HG02973 (cell line): ENCODE results near the gene FBXL7.

Experiments
- ATAC-seq: cut with Tn5 transposase; IDR thresholded peaks from one replicate; pipeline ENCODE4 v1.9.1; 2021; ENCODE audit warnings: moderate library complexity; ENCODE audit not compliant: unreplicated experiment

The FBXL7 gene

DNA sequence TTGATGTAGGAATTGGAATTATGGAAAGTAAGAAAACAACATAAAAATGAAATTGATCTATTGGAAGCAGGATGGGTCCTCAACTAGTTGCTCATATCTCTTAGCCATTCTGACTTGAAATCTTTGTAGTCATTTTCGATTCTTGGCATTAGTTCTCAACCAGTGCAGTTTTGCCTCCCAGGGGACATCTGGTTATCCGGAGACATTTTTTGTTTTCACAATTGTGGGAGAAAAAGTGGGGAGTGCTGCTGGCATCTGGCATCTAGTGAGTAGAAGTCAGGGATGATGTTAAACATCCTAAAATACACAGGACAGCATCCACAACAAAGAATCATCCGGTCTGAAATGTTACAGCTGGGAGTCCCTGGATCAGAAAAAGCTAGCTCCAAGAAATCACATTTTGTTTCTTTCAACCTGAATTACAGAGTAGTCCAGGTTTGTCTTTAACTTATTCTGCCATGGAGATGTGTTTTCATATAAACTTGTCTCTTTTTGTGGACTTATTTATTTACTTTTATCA lies 74.9 kb downstream of the FBXL7 start:
- ATAC-seq: no peak

GRCh38 chr5:15575666-15576065 lies 75.7 kb downstream of the FBXL7 start:
- no peak for ATAC-seq

DNA sequence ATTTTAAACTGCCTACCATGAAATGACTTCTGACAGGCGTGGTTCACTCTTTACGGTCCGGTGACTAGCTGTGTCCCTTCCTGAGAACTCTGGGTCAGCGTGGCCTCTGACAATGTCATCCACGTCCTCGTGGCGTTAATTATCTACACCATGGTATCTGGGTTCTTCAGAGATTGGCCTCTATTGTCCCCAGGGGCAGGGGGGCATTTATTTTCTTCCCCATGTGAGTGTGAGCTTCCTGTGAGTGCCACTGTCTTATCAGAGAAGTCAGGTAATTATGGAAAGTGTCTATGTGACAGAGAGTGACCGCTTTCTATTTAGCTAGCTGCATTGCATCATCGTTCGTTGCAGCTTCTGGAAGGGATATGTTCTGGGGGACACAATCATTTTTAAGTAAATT lies 77.2 kb downstream of the FBXL7 start:
- ATAC-seq: no peak

DNA sequence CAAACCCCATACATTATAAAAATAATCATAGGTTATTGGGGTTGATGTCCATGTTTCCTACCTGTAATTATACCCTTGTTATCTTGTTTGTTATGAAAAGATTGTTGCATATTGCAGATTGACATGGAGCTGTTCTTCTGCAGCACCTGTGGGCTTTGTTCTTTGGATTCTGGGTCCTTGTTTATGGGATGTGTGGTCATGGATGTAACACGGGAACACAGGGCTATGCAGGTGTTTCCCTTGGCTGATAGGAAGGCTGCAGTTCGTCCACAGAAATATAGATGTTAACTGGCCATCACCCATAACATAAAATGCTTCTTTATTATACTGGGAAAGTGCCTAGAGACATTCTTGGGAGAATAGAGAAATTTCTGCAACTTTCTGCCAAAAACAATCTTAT lies 77.9 kb downstream of the FBXL7 start:
- no peak for ATAC-seq

DNA sequence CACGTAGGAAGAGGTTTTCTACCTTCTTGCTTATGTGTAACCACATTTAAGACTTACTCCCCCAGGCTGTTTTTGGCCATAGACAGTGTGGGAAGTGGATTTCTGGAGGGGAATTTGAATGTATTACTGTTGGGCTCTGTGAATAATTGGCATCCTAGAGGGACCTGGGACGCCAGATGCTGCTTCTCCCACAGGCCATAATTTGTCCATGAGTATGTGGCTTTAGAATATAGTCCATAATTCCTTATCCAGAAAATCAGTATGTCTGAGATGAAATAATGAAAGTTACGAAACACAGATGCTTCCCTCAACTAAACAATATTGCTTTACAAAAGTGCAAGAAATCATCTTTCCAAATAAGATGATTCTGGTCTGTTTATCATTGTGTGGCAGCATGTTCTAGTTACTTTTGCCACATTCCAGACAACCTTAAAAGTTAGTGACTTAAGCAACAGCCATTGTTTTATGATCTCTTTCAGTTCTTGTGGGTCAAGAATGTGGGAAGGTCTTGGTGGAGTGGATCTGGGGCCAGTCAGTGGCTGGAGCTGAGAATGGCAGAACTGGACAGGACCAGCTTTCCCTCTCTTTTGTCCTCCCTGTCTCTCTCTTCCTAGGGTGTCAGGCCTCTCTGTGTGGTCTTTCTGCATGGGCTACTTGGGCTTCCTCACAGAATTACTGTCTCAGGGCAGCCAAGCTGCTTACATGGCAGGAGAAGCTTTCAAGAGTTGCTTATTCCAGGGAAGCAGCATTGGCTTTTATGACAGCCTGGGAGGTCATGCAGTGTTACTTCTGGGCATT lies 79.4 kb downstream of the FBXL7 start:
- ATAC-seq: no peak

DNA sequence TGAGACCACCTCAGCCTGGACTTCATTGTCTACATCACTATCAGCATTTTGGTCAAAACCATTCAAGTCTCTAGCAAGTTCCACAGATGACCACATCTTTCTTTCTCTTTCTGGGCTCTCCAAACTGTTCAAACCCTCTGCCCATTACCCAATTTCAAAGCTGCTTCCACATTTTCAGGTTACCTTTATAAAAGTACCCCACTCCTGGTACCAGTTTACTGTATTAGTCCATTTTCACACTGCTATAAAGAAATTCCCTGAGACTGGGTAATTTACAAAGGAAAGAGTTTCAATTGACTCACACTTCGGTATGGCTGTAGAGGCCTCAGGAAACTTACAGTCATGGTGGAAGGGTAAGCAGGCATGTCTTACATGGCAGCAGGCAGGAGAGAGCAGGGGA lies 84.5 kb downstream of the FBXL7 start:
- no peak for ATAC-seq

GRCh38 chr5:15585128-15585527 lies 85.1 kb downstream of the FBXL7 start:
- ATAC-seq: no peak

GRCh38 chr5:15585841-15586591 lies 86.0 kb downstream of the FBXL7 start:
- ATAC-seq: no peak

DNA sequence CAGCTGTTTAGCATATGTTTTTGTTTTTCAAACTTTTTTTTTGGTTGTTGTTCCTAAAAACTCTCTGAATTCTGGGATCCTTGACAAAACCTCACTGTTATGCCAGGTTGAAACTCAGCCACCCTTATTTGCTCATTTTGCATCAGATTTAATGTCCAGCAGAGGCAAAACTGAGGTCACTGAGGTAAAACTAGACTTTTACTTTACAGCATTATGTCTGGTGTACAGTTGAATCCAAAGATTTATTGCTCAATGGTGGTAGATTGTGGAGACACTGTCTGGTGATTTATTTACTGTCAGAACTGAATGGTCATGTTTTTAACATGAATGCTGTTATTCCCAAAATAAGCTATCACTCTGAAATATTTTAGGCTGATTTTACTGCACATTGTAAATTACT lies 87.9 kb downstream of the FBXL7 start:
- no peak for ATAC-seq

- ATAC-seq: no peak
Measured at GRCh38 chr5:15592728-15593127, 92.7 kb downstream of the FBXL7 start.

DNA sequence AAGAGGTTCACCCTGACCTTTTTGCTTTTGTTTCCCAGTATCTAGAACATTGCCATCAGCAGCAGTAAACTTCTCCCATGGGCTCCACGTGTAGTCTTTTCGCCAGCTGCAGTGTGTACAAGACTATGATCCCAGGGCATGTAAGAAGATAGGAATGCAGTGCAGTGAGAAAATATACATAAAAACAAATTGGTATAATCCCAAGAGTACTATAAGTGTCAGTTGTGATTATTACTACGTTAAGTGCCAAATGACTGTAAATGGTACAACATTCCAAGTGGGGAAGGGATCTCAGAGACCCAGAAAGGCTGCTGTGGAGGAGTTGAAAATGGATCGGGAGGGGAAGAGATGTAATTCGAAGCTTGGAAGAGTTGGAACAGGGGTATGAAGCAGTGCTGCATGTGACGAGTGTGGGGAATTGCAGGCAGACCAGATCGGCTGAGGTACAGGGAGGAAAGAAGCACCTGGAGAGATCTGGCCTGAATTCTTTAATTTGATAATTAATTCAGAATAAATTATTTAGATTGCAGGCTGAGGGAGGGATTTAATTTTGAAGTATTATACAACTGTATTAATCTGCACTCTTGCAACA lies 95.1 kb downstream of the FBXL7 start:
- ATAC-seq: no peak

DNA sequence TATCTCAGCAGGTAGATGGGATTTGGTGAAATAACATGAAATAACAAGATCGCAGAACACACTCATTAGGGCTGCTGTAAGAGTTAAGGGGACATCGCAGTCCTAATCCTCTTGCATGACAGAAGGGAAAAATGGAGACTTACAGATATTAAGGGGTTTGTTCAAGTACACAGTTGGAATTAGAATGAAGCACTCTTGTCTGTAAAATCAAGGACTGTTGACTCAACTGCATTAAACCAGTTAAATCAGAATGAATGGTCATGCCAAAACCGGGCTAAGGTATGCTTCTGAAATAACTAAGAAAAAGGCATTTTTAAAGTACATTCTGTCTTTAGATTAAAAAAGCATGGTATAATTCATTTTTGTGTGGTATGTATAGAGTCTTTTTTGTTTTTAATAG lies 95.9 kb downstream of the FBXL7 start:
- ATAC-seq: no peak

DNA sequence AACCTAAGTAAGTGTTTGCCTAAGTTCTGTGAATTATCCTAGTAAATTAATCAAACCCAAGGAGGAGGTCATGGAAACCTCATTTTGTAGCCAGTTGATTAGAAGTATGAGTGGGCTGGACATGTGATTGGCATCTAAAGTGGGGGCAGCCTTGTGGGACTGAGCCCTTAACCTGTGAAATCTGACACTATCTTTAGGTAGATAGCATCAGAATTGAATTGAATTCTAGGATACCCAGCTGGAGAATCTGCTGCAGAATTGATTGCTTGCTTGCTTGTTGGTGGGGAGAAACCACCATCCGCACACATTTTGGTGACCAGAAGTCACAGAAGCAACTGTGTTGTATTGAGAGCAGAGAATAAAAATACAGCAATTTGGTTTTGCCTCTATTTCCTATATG lies 97.0 kb downstream of the FBXL7 start:
- ATAC-seq: no peak

GRCh38 chr5:15597804-15598203 lies 97.8 kb downstream of the FBXL7 start:
- ATAC-seq: no peak

DNA sequence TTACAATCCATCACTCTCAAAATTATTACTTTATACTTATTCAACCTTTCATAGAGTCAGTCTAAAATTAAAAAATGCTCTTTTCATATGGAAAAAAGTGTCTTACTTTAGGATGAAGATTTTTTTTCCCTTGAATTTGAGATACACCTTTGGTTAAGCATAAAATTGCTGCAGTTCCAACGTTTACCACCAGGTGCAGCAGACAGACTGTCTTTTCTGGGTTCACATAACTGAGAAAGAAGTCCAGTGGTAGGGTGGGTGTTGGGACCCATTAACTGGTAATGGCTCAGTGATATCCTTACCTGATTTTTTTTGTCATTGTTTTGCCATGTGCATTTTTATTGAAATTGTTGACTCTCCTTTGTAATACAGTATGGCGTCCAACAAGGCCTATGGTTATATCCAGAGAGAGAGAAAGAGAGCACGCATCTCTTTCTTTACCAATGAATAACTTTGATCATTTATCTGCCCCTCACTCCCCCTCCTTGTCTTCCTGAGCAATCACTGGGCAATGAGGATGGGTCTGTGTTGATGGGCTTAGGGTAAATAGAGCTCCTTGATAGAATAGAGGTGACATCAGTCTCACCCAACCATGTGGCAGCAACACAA lies 98.4 kb downstream of the FBXL7 start:
- ATAC-seq: no peak

- no peak for ATAC-seq
Measured at GRCh38 chr5:15600035-15600434, 100.1 kb downstream of the FBXL7 start.

- ATAC-seq: no peak
Measured at GRCh38 chr5:15601274-15601673, 101.3 kb downstream of the FBXL7 start.

DNA sequence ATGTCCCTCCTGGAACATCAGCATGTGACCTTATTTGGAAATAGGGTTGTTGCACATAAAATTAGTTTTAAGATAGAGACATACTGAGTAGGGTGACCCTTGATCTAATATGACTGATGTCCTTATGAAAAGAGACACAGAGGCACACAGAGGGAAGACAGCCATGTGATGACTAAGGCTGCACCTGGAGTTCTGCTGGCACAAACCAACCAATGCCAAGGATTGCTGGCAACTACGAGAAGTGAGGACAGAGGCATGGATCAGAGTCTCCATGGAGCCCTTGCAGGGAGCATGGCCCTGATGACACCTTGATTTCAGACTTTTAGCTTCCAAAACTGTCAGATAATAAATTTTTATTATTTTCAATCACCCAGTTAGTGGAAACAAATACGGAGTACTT lies 101.9 kb downstream of the FBXL7 start:
- no peak for ATAC-seq

GRCh38 chr5:15604986-15605385 lies 105.0 kb downstream of the FBXL7 start:
- no peak for ATAC-seq

GRCh38 chr5:15606197-15606596 lies 106.2 kb downstream of the FBXL7 start:
- no peak for ATAC-seq

- ATAC-seq: no peak
Measured at GRCh38 chr5:15607076-15607475, 107.1 kb downstream of the FBXL7 start.
